ENCODE data around the gene LTA4H.

DNA sequence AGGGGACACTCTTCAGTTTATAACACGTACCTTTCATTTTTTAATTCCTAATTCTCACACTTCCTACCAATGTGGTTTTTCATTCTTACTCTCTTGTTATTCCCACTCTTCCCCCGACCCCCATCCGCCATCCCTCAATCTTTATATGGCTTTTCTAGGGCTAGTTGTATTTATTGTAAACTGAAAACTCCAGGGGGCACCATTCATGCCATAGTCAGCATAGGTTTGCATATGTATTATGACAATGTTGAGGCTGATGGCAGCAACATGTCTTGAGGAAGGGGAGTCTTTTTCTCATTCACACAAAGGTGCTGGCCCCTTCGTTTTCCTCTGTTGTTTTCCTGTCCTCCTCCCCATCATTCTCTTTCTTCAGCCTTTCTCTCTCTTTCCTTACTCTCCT lies 27.7 kb upstream of the LTA4H start:
- TF ChIP-seq, protein P1, sequence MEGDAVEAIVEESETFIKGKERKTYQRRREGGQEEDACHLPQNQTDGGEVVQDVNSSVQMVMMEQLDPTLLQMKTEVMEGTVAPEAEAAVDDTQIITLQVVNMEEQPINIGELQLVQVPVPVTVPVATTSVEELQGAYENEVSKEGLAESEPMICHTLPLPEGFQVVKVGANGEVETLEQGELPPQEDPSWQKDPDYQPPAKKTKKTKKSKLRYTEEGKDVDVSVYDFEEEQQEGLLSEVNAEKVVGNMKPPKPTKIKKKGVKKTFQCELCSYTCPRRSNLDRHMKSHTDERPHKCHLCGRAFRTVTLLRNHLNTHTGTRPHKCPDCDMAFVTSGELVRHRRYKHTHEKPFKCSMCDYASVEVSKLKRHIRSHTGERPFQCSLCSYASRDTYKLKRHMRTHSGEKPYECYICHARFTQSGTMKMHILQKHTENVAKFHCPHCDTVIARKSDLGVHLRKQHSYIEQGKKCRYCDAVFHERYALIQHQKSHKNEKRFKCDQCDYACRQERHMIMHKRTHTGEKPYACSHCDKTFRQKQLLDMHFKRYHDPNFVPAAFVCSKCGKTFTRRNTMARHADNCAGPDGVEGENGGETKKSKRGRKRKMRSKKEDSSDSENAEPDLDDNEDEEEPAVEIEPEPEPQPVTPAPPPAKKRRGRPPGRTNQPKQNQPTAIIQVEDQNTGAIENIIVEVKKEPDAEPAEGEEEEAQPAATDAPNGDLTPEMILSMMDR (tag by site-specific recombination; IDR thresholded peaks at IDR 0.05): no peak
- TF ChIP-seq MZF1 (tag by site-specific recombination; IDR thresholded peaks at IDR 0.05; ENCODE audit: borderline replicate concordance) (no peak), ZNF596 (tag by site-specific recombination; IDR thresholded peaks at IDR 0.05) (no peak), ZBTB8A (tag by site-specific recombination; IDR thresholded peaks at IDR 0.05) (no peak), ZNF175 (tag by site-specific recombination; IDR thresholded peaks at IDR 0.05) (no peak), ZBTB21 (tag by site-specific recombination; IDR thresholded peaks at IDR 0.05) (no peak), SETDB1 (IDR thresholded peaks at IDR 0.05; ENCODE audit: insufficient read length, low read length) (no peak)
- TF ChIP-seq, protein P2, sequence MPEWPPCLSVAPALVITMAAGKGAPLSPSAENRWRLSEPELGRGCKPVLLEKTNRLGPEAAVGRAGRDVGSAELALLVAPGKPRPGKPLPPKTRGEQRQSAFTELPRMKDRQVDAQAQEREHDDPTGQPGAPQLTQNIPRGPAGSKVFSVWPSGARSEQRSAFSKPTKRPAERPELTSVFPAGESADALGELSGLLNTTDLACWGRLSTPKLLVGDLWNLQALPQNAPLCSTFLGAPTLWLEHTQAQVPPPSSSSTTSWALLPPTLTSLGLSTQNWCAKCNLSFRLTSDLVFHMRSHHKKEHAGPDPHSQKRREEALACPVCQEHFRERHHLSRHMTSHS (tag by site-specific recombination; IDR thresholded peaks at IDR 0.05): no peak
- TF ChIP-seq, protein P3, sequence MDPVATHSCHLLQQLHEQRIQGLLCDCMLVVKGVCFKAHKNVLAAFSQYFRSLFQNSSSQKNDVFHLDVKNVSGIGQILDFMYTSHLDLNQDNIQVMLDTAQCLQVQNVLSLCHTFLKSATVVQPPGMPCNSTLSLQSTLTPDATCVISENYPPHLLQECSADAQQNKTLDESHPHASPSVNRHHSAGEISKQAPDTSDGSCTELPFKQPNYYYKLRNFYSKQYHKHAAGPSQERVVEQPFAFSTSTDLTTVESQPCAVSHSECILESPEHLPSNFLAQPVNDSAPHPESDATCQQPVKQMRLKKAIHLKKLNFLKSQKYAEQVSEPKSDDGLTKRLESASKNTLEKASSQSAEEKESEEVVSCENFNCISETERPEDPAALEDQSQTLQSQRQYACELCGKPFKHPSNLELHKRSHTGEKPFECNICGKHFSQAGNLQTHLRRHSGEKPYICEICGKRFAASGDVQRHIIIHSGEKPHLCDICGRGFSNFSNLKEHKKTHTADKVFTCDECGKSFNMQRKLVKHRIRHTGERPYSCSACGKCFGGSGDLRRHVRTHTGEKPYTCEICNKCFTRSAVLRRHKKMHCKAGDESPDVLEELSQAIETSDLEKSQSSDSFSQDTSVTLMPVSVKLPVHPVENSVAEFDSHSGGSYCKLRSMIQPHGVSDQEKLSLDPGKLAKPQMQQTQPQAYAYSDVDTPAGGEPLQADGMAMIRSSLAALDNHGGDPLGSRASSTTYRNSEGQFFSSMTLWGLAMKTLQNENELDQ (tag by site-specific recombination; IDR thresholded peaks at IDR 0.05; ENCODE audit: low read depth): no peak
- TF ChIP-seq, protein P4, sequence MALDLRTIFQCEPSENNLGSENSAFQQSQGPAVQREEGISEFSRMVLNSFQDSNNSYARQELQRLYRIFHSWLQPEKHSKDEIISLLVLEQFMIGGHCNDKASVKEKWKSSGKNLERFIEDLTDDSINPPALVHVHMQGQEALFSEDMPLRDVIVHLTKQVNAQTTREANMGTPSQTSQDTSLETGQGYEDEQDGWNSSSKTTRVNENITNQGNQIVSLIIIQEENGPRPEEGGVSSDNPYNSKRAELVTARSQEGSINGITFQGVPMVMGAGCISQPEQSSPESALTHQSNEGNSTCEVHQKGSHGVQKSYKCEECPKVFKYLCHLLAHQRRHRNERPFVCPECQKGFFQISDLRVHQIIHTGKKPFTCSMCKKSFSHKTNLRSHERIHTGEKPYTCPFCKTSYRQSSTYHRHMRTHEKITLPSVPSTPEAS (tag by site-specific recombination; IDR thresholded peaks at IDR 0.05): no peak
- TF ChIP-seq, protein P5, sequence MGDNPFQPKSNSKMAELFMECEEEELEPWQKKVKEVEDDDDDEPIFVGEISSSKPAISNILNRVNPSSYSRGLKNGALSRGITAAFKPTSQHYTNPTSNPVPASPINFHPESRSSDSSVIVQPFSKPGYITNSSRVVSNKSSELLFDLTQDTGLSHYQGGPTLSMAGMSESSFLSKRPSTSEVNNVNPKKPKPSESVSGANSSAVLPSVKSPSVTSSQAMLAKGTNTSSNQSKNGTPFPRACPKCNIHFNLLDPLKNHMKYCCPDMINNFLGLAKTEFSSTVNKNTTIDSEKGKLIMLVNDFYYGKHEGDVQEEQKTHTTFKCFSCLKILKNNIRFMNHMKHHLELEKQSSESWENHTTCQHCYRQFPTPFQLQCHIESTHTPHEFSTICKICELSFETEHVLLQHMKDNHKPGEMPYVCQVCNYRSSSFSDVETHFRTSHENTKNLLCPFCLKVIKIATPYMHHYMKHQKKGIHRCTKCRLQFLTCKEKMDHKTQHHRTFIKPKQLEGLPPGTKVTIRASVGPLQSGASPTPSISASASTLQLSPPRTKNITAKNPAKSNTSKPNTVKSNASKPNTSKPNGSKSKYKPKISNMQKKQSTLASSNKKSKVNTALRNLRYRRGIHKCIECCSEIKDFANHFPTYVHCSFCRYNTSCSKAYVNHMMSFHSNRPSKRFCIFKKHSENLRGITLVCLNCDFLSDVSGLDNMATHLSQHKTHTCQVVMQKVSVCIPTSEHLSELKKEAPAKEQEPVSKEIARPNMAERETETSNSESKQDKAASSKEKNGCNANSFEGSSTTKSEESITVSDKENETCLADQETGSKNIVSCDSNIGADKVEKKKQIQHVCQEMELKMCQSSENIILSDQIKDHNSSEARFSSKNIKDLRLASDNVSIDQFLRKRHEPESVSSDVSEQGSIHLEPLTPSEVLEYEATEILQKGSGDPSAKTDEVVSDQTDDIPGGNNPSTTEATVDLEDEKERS (tag by site-specific recombination; IDR thresholded peaks at IDR 0.05): no peak

Data from HEK293 (cell line).